ENCODE results near the gene PRR15. TPM values are rescaled to one million over a fixed set of nuclear protein-coding genes. Genes with fewer than 3 reads are reported as not detected.

PRR15 gene
- total and polyA plus RNA-seq, 2 donors (not counting 1 experiment from before 2014, with no cell fraction given): 0.04 TPM; not detected in 1

- intact Hi-C loops (cut with micrococcal nuclease): no loop called here
- POLR2A ChIA-PET: no interaction called here
- Histone ChIP-seq H3K9me3 (ENCODE audit: control extremely low read depth in 1 of 3, control insufficient read depth in 2 of 3, insufficient read depth in 1 of 3, low read length in 2 of 3) (no peaks in the 10 kb centered on the region), H3K79me2 (ENCODE audit: control insufficient read depth, insufficient read depth, low read length) (no peaks in the 10 kb centered on the region), H3K4me3 (ENCODE audit: control extremely low read depth in 1 of 5, extremely low read depth in 1 of 5, insufficient read depth in 1 of 5, low read depth in 2 of 5, low read length in 4 of 5) (no peak overlapping the region), H3K4me1 (ENCODE audit: control insufficient read depth in 2 of 2, insufficient read depth in 2 of 2, low read length in 2 of 2) (no peaks in the 10 kb centered on the region), H3K9ac (ENCODE audit: low read length) (no peak overlapping the region), H3K36me3 (replicated peaks in 1 of 2; ENCODE audit: control extremely low read depth in 1 of 2, control insufficient read depth in 1 of 2, extremely low read depth in 1 of 2, insufficient read depth in 2 of 2, low read length in 1 of 2) (no peaks in the 10 kb centered on the region), H2AFZ (ENCODE audit: insufficient read depth, low read depth, low read length, poor library complexity, severe bottlenecking) (no peak overlapping the region), H3K27me3 (replicated peaks in 1 of 4; ENCODE audit: control extremely low read depth in 1 of 4, control insufficient read depth in 3 of 4, insufficient read depth in 4 of 4, low read length in 3 of 4) (peaks cover 0 to 15% (median 0%) of the 10 kb centered on the region in 4 experiments), H3K27ac (ENCODE audit: low read length in 2 of 2) (no peak overlapping the region), H4K20me1 (ENCODE audit: control insufficient read depth, insufficient read depth, low read length, poor library complexity, severe bottlenecking) (no peaks in the 10 kb centered on the region), H3K4me2 (replicated peaks; ENCODE audit: low read depth, low read length, poor library complexity, severe bottlenecking) (no peak overlapping the region)
- no peak overlapping the region for H3K4me3 Mint-ChIP-seq
- H3K9me3 Mint-ChIP-seq (ENCODE audit: insufficient read depth): no peaks in the 10 kb centered on the region
- H3K4me1 Mint-ChIP-seq: peaks cover 2% of the 10 kb centered on the region
- 100% methylated on average over 1 of the region's 4 CpGs for WGBS (ENCODE audit: insufficient coverage)
- DNase-seq (no peak), ATAC-seq (ENCODE audit: low read depth) (no peak)
- CTCF ChIA-PET: no interaction called here
- TF ChIP-seq EZH2 (IDR thresholded peaks at IDR 0.05; ENCODE audit: borderline replicate concordance, insufficient read depth, low read depth, low read length, poor library complexity, severe bottlenecking): no peak
- TF ChIP-seq CTCF (IDR thresholded peaks at IDR 0.05): no peak
- no peak overlapping the region for H3K27ac Mint-ChIP-seq
- peaks cover 21% of the 10 kb centered on the region for H3K27me3 Mint-ChIP-seq
Measured at GRCh38 chr7:29606830-29607229, 43.2 kb downstream of the PRR15 start.

- H3K4me1 ChIP-seq (ENCODE audit: control insufficient read depth in 2 of 2, insufficient read depth in 2 of 2, low read length in 2 of 2): no peaks in the 10 kb centered on the region
- no peaks in the 10 kb centered on the region for H3K36me3 ChIP-seq (replicated peaks in 1 of 2; ENCODE audit: control extremely low read depth in 1 of 2, control insufficient read depth in 1 of 2, extremely low read depth in 1 of 2, insufficient read depth in 2 of 2, low read length in 1 of 2)
- H3K9me3 Mint-ChIP-seq (ENCODE audit: insufficient read depth): no peaks in the 10 kb centered on the region
- ChIA-PET POLR2A (no interaction called here), CTCF (no interaction called here)
- no peaks in the 10 kb centered on the region for H3K9me3 ChIP-seq (ENCODE audit: control extremely low read depth in 1 of 3, control insufficient read depth in 2 of 3, insufficient read depth in 1 of 3, low read length in 2 of 3)
- no peak for ATAC-seq (ENCODE audit: low read depth)
- peaks cover 0 to 15% (median 0%) of the 10 kb centered on the region in 4 experiments for H3K27me3 ChIP-seq (replicated peaks in 1 of 4; ENCODE audit: control extremely low read depth in 1 of 4, control insufficient read depth in 3 of 4, insufficient read depth in 4 of 4, low read length in 3 of 4)
- TF ChIP-seq EZH2 (IDR thresholded peaks at IDR 0.05; ENCODE audit: borderline replicate concordance, insufficient read depth, low read depth, low read length, poor library complexity, severe bottlenecking) (no peak), CTCF (IDR thresholded peaks at IDR 0.05) (no peak)
- no peak overlapping the region for H3K27ac Mint-ChIP-seq
- 88% methylated on average over 4 of the region's 4 CpGs for WGBS (ENCODE audit: insufficient coverage)
- H3K4me3 Mint-ChIP-seq: no peak overlapping the region
- H3K27me3 Mint-ChIP-seq: peaks cover 21% of the 10 kb centered on the region
- DNase-seq: no peak
- H2AFZ ChIP-seq (ENCODE audit: insufficient read depth, low read depth, low read length, poor library complexity, severe bottlenecking): no peak overlapping the region
- H3K27ac ChIP-seq (ENCODE audit: low read length in 2 of 2): no peak overlapping the region
- H3K9ac ChIP-seq (ENCODE audit: low read length): no peak overlapping the region
- peaks cover 2% of the 10 kb centered on the region for H3K4me1 Mint-ChIP-seq
- no peak overlapping the region for H3K4me2 ChIP-seq (replicated peaks; ENCODE audit: low read depth, low read length, poor library complexity, severe bottlenecking)
- intact Hi-C loops (cut with micrococcal nuclease): no loop called here
- H3K79me2 ChIP-seq (ENCODE audit: control insufficient read depth, insufficient read depth, low read length): no peaks in the 10 kb centered on the region
- no peak overlapping the region for H3K4me3 ChIP-seq (ENCODE audit: control extremely low read depth in 1 of 5, extremely low read depth in 1 of 5, insufficient read depth in 1 of 5, low read depth in 2 of 5, low read length in 4 of 5)
- H4K20me1 ChIP-seq (ENCODE audit: control insufficient read depth, insufficient read depth, low read length, poor library complexity, severe bottlenecking): no peaks in the 10 kb centered on the region
Measured at GRCh38 chr7:29607259-29607658, 43.6 kb downstream of the PRR15 start.
